GM19328 (cell line): Measurements from ENCODE around the gene ETS2.
"Not testable (repeated sequence)": the region's sequence is repeated elsewhere in the genome, so short reads cannot be mapped to it uniquely, and the experiment has no call there.

ENCODE experiments used
- ATAC-seq: cut with Tn5 transposase; IDR thresholded peaks from one replicate; pipeline ENCODE4 v1.9.1; 2021; ENCODE audit warnings: mild to moderate bottlenecking, moderate library complexity; ENCODE audit not compliant: unreplicated experiment

ETS2 gene

DNA sequence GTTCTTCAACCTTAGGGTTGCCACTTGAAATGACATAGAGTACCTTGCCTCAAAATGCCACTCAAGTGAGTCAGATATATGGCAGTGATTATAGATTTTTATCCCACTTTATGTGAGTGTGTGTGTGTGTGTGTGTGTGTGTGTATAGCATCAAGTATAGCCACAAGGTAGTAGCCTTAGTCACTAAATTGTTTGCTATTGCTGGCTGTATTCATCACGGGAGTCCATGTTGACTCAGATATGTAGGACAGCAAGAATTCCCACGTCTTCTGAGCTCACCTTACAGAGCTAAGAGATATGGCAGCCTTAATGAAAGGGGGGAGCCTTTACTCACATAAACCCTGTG, 9.3 kb downstream of the ETS2 start:
- no peak for ATAC-seq

DNA sequence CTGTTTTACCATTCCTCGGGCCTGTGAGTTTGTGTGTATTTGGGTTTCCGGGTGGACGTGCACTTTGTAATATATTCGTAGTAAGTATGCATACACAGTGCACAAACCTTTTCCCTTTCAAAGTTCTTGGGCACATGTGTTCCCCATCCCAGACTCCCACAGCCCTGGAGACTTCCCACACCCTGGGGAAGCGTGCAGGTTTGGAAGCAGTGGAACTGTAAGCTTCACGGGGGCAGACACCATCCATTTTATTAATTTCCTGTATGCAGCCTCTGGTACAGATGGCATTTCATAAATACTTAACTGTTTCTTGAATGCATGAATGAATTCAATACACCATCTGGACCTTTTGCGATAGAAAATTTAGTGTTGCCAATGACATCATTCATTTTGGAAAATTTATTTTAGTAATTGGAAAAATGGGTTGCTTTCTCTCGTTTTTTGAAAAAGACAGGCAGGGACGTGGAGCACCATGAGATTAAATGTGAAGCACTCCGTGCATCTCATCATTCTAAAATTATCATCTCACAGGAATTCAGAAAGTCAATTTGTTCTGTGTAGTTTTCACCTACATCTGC, 10.8 kb downstream of the ETS2 start:
- no peak for ATAC-seq

DNA sequence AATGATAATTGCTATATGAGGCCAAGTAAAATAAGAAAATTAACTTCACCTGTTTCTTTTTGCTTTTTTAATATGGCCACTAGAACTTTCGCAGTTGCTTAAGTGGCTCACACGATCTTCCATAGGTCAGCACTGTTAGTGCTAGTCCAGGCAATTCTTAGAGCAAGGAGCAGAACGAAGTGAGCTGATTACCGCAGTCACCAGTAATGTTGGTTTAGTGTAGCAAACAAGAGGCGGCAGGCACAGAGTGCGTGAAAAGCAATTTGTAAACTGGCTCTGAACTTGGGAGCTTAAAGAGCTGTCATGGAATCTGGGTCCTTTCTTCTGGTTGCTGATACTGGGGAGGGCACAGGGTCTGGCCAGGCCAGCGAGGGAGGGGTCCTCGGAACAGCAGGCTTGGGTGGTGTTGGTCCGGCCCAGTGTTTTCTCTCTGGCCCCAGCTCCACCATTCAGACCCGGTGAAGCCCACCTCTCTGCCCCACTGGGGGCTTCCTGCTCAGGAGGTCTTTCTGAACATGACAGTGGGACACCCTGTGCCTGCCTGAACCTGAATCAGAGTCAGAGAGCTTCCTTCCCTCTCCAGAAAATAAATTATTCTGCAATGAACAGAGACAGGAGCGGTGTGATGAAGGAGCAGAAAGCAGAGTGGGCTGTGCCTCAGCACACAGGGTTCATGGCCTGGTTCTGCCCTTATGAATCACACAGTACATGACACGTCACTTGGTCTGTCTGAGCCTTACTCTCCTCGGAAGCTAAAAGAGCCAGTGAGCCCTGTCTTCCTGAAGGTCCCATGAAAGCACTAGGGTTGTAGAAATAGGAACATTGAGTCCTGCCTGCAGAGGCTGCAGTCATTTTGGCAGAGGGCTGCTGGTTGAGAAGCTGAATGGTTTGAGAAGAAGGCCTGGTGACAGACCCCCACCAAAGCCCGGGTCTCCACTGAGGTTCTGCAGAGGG, 11.9 kb downstream of the ETS2 start:
- ATAC-seq, result no peak

DNA sequence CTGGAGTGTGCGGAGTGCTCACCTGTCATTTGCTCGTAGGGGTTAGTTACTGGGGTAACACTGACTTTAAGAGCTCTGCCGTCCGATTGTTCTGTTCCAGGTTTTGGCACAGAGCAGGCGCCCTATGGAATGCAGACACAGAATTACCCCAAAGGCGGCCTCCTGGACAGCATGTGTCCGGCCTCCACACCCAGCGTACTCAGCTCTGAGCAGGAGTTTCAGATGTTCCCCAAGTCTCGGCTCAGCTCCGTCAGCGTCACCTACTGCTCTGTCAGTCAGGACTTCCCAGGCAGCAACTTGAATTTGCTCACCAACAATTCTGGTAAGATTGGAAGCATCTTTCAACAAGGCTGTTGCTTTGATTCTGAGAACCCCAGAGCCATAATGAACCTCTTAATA, 12.6 kb downstream of the ETS2 start:
- ATAC-seq, result no peak

DNA sequence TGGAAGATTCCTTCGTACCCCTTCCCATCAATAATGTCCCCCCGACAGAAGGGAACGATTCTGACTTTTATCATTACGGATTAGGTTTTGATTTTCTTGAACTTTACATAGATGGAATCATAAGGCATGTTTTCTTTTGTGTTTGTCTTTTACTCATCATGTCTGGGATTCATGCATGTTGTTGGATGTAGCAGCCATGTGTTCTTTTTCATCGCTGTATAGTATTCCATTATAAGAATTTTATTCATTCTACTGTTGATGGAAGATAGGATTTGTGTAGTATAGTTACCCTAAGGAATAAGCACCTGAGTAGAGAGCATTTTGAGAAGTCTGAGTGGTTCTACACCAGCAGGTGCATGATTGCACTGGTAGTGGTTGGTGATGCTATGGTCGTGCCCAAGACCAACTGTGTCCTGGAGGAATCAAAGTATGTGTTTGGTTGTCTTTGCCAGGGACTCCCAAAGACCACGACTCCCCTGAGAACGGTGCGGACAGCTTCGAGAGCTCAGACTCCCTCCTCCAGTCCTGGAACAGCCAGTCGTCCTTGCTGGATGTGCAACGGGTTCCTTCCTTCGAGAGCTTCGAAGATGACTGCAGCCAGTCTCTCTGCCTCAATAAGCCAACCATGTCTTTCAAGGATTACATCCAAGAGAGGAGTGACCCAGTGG, 13.5 kb downstream of the ETS2 start:
- ATAC-seq, result no peak

DNA sequence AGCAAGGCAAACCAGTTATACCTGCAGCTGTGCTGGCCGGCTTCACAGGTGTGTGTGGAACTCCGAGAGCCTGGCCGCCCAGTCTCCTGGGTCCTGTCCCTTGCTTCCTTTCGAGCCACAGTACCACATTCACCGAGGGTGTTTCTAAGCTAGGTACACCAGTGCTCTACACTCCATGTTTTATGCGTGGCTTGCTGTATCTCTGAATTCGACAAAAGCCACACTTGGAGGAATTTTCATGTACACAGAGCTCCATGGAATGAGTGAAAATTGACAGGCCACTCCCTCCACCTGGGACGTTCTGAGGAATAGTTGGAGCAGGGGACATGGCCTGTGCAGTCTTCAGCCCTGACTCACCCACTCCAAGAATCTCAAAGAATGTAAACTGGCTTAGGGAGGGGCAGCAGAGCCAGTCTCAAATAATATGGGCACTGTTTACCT, 14.0 kb downstream of the ETS2 start:
- ATAC-seq, result no peak

DNA sequence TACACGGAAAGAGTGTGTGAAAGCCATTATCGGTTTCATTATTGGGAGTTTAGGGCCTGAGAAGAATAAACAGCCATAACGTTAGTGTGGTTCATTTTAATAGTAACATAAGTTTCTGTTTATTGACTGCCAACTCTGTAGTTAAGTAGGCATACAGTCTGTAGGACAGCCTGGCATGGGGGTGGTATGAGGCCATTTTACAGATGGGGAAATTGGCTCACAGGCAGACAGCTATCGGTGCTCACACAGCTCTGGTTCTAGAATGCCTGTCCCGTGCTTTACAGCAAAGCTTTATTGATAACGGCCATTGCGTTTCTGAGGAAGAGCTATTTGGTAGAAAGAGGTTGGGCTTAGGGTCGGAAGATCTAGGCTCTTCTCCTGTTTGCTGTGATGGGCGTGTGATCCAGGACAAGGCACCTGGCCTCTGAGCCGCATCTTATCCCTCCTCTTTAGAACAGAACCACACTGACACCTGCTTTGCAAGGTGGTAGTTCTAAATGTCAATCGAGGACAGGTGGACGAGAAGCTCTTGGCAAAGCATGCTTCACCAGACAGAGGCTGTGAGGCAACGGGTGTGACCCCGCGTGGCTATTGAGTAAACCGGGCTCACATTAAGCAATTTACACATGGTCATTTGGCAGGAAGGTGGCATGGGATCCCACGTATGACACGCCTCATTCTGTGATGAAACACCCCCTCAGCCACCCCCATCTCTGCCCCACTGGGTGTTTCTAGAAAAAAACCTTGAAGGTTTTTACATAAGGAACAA, 14.9 kb downstream of the ETS2 start:
- no peak for ATAC-seq

DNA sequence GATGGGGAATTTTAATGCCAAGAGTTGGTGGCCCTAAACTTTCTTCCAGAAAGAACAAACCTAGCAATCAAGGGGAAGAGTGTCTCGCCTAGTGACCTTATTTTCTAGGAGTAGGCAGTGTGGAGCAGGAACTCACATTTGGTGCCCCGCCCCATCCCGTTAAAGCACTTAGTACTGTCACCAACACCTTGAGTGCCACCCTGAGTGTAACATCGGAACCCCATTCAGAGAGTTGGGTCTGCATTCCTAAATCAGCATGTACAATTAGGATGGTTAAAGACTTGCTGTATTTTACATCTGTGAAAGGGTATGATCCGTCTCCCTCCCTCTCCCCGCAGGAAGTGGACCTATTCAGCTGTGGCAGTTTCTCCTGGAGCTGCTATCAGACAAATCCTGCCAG, 15.5 kb downstream of the ETS2 start:
- no peak for ATAC-seq

DNA sequence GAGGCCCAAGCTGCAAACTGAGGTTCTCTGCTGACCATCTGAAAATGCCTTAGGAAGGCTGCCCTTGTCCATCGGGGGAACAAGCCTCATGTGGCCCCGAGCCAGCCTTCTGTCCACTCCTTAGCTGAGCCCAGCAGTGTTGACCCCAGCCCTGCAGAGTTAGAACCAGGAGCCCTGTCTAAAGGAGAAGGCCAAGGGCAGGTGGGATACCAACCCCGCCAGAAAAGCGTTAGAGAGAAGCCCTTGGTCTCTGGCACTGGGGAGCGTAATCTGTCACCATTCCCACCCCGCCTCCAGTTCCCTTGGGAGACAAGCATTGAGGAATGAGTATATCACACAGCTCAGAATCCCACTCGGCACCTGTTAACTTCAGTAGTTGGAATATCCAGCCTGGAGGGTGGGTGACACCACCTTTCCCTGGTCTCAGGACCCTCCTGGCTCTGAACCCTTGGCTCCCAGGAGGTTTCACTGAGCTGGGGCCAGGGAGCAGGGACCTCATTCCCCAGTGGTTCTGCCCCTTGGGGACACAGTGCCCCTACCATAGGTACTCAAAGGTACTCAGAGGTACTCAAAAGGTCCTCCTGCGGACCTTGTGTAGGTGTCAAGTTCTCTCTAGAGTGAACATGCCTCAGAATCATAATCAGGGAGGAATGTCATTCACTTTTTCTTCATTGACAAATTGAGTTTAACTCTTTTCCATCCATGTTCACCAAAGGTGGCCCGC, 16.4 kb downstream of the ETS2 start:
- ATAC-seq, result no peak

DNA sequence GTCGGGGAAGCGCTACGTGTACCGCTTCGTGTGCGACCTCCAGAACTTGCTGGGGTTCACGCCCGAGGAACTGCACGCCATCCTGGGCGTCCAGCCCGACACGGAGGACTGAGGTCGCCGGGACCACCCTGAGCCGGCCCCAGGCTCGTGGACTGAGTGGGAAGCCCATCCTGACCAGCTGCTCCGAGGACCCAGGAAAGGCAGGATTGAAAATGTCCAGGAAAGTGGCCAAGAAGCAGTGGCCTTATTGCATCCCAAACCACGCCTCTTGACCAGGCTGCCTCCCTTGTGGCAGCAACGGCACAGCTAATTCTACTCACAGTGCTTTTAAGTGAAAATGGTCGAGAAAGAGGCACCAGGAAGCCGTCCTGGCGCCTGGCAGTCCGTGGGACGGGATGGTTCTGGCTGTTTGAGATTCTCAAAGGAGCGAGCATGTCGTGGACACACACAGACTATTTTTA, 17.1 kb downstream of the ETS2 start:
- no peak for ATAC-seq

DNA sequence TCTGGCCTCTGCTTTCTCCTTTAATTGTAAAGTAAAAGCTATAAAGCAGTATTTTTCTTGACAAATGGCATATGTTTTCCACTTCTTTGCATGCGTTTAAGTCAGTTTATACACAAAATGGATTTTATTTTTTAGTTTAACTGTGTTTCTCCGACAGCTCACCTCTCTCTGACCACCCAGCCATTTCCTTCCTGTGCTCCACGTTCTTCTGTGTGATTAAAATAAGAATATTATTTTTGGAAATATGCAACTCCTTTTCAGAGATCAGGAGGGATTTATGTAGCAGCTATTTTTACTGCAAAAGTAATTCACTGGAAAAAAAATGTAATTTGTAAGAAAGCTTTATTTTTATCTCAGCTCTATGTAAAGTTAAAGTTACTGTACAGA, 18.0 kb downstream of the ETS2 start:
- ATAC-seq, result no peak

DNA sequence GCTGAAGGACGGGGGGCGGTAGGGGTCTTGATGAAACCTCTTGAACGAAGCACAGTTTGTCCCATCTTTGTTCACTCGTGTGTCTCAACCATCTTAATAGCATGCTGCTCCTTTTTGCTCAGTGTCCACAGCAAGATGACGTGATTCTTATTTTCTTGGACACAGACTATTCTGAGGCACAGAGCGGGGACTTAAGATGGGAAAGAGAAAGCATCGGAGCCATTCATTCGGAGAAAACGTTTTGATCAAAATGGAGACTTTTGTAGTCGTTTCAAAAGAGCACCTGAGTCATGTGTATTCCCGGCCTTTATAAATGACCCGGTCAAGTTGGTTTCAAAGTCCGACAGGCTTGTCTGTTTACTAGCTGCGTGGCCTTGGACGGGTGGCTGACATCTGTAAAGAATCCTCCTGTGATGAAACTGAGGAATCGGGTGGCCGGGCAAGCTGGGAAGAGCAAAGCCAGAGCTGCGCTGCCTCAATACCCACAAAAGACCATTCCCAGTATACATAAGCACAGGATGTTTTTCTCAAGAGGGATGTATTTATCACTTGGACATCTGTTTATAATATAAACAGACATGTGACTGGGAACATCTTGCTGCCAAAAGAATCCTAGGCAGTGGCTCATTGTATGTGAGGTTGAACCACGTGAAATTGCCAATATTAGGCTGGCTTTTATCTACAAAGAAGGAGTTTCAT, 18.5 kb downstream of the ETS2 start:
- ATAC-seq, result no peak

DNA sequence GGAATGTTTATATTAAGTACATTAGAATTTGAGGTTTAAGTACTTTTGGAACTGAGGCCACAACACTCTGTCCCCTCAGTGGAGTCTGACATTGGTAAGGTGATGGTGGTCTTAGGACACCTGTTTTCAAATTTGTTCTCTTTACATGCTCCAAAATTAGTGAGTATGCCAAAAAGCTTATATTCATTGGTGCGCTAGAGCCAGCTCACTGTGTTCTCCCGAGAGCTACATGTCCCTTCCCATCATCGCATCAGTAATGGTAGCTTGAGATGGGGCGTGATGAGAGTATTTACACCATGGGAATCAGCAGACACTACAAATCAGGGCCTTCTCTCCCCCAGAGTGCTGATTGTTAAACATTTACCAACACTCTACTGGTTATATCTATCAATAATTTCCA, 19.5 kb downstream of the ETS2 start:
- ATAC-seq, result no peak

DNA sequence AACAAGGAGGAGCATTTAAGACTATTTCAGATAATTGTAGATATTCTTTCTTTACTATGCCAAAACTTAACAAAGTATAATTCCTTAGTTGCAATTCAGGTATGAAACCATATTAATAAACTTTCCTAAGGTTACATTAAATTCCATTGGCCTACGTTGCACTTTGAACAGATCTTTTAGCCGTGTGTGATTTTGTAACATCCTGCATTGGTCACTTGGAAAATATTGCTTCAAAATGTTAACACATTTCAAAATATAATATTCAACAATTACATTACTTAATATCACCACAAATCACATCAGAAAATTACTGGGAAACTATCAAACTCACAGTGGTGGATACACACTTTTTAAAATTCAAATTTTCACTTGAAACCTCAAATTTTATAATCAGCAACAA, 20.2 kb downstream of the ETS2 start:
- ATAC-seq, result no peak

DNA sequence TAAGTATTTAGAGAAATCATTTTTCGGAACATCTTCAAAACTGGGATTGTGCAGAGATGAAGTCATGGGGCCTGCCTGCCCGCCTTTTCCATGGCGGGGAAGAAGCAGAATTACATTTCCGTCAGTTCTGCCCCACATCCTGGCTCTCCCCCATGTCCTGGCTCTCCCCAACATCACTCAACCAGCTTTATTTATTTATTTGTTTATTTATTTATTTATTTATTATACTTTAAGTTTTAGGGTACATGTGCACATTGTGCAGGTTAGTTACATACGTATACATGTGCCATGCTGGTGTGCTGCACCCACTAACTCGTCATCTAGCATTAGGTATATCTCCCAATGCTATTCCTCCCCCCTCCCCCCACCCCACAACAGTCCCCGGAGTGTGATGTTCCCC, 22.4 kb downstream of the ETS2 start:
- ATAC-seq, result not testable (repeated sequence)

DNA sequence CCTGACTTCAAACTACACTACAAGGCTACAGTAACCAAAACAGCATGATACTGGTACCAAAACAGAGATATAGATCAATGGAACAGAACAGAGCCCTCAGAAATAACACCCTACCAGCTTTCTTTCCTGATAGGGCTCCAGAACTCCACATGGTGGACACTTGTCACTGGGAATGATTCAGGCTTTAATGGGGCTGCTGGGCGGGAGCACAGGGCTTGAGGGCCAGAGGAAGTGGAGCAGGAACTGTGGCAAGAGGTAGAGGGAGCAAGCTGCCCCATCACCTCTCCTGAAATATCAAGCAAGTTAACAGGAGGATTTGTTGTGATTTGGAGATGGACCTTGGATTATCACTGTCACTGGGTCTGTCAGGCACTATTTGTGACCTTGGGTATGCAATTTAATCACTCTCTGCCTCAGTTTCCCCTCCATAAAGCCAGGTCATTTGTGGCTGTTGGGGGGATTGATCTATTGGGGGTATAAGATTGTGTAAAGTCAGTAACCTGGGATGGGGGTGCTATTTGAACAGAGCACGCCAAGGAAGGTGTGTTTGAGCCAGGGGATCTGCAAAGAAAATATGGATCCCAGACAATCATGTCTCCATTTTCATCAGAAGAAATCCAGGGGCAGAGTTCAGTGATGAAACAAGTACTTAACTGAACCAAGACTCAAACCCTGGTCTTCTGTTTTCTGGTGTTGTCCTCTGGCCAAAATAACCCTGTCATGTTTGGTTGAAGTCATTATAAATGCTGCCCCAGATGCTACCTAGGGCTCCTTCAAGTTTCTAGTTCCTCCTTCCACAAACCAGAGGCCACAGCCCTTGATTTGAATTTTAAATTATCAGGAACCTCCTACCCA, 25.2 kb downstream of the ETS2 start:
- ATAC-seq, result peak; percentile 79

DNA sequence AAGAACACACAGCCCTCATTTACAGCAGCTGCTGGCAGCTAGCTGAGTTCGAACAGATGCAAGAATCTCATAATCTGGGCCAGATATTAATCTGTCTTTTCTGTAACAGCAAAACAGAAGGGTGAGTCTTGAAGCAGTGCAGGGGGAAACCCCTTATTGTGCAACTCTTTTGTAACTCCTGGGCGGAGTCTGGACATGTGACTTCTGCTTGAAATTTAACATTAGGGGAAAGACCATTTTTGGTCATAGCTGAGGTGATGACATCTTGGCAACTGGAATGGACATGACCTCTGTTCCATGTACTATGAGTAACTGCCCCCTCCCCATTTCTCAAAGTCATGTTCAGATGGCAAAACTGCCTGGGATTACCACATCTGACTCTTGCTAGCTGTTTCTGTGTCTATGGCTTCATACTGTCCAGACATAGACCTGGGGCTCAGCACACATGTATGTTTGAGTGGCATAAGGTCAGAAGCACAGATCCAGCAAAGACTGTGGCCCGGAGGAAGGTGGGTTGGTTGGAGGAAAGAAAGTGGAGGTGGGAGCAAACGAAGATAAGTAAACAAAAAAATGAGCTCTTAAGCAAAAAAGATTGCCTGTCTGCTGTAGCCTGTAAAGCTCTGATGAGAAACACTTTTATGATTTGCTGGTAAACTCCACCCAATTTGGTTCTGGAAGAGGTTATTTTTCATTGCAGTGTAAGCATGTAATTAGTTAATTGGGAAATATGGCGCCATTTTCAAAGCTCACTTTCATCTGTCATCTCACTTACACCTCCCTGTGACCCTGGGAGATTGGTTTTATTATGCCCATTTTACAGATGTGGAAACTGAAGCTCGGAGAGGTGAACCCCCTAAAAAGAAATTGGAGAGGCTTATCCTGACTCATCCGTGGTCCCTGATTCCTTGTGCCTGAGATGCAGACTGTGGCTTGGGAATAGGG, 26.1 kb downstream of the ETS2 start:
- ATAC-seq, result peak; percentile 88

DNA sequence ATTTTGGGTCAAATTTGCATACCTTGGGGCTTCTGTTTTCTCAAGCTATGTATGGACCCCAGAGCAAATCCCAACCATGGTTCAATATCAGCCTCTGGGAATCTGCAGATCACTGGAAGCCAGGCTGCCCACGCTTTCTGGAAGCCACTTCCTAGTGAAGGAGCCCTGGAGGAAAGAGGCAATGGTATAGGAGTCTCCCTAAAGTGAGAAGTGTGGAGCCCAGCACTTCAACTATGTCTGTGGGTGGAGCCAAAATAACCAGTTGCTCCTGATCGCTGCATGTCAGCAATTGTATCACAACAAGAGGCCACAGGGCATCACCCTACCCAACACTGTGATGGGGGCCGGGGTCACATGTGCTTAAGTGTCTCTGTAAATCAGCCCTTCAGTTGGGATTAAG, 26.9 kb downstream of the ETS2 start:
- no peak for ATAC-seq
